GM12878 (cell line): ENCODE data around the gene PHF20.

Experiments
- ATF3 ChIP-seq: IDR thresholded peaks from 2 replicates; pipeline ENCODE4 v1.6.1; 2011; ENCODE audit warnings: low read depth, mild to moderate bottlenecking, low read length, moderate library complexity, borderline replicate concordance; ENCODE audit errors: extremely low read depth
- MAX ChIP-seq: IDR thresholded peaks from 2 replicates; pipeline ENCODE4 v1.6.1; 2012; ENCODE audit warnings: low read depth, low read length, improper control_type of control experiment

- no peak for TF ChIP-seq ATF3
- no peak for TF ChIP-seq MAX
Measured at GRCh38 chr20:35885212-35885611, 113.4 kb downstream of the PHF20 start.
